HepG2 (cell line): Measurements from ENCODE around the gene PMAIP1.

Source experiments
- FOSL2 ChIP-seq: sonication (generic); formaldehyde crosslinking; IDR thresholded peaks from 2 replicates; pipeline ENCODE4 v1.4.0; 2020; ENCODE audit warnings: missing genetic modification reagents
- POLR2G ChIP-seq: fragments of 200-400 bp; formaldehyde crosslinking; IDR thresholded peaks from 2 replicates; pipeline ENCODE4 v1.6.1; 2018; ENCODE audit warnings: mild to moderate bottlenecking, low read depth, low read length, moderate library complexity
- TFDP2 ChIP-seq: sonication (generic); formaldehyde crosslinking; IDR thresholded peaks from 2 replicates; pipeline ENCODE4 v1.4.0; 2020; ENCODE audit warnings: missing genetic modification reagents
- TF ChIP-seq, protein P1 (sequence below): sonication (generic); formaldehyde crosslinking; IDR thresholded peaks from 2 replicates; pipeline ENCODE4 v1.4.0; 2020; ENCODE audit warnings: missing genetic modification reagents

GRCh38 chr18:59928201-59928600 lies 28.4 kb downstream of the PMAIP1 start:
- no peak for TF ChIP-seq POLR2G
- TF ChIP-seq, protein P1, sequence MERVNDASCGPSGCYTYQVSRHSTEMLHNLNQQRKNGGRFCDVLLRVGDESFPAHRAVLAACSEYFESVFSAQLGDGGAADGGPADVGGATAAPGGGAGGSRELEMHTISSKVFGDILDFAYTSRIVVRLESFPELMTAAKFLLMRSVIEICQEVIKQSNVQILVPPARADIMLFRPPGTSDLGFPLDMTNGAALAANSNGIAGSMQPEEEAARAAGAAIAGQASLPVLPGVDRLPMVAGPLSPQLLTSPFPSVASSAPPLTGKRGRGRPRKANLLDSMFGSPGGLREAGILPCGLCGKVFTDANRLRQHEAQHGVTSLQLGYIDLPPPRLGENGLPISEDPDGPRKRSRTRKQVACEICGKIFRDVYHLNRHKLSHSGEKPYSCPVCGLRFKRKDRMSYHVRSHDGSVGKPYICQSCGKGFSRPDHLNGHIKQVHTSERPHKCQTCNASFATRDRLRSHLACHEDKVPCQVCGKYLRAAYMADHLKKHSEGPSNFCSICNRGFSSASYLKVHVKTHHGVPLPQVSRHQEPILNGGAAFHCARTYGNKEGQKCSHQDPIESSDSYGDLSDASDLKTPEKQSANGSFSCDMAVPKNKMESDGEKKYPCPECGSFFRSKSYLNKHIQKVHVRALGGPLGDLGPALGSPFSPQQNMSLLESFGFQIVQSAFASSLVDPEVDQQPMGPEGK: no peak
- TF ChIP-seq TFDP2 (CRISPR knock-in tag): no peak
- TF ChIP-seq FOSL2 (CRISPR knock-in tag): no peak
